Vagina (tissue), 2 donors: ENCODE measurements around the gene SEBOX. TPM values are rescaled to one million over a fixed set of nuclear protein-coding genes. Genes with fewer than 3 reads are reported as not detected.

Source experiments
- DNase-seq, 2 donors: peaks; one replicate each; pipeline ENCODE4 v3.0.0-alpha.2; 2017; ENCODE audit errors: extremely low spot score in 2 of 2
- H3K27ac ChIP-seq: fragments of 200-600 bp; sonication (generic); one replicate; pipeline ENCODE4 v1.5.1; 2019
- H3K27me3 ChIP-seq: fragments of 200-600 bp; sonication (generic); one replicate; pipeline ENCODE4 v1.5.1; 2019
- H3K36me3 ChIP-seq, 2 donors: fragments of 200-600 bp; sonication (generic); one replicate each; pipeline ENCODE4 v1.5.1; 2017 to 2019
- H3K4me1 ChIP-seq: fragments of 200-600 bp; sonication (generic); one replicate; pipeline ENCODE4 v1.5.1; 2019
- H3K4me3 ChIP-seq, 2 donors: fragments of 200-600 bp; sonication (generic); 1 replicate in 1 of 2; 2 replicates in 1 of 2; pipeline ENCODE4 v1.5.1; 2016 to 2019
- H3K9me3 ChIP-seq: fragments of 200-600 bp; sonication (generic); one replicate; pipeline ENCODE4 v1.5.1; 2019
- POLR2A ChIP-seq, 2 donors: fragments of 450-650 bp; IDR thresholded peaks; one replicate each; pipeline ENCODE4 v1.6.1; 2017; ENCODE audit warnings: antibody characterized with exemption in 2 of 2, mild to moderate bottlenecking in 2 of 2, moderate library complexity in 2 of 2
- POLR2AphosphoS5 ChIP-seq, 2 donors: sonication (generic); formaldehyde crosslinking; IDR thresholded peaks; one replicate each; pipeline ENCODE4 v1.9.0; 2017; ENCODE audit warnings: antibody characterized with exemption in 2 of 2, mild to moderate bottlenecking in 2 of 2, low read depth in 1 of 2; ENCODE audit not compliant: insufficient read depth in 1 of 2
- intact Hi-C: fragments of 100-400 bp; cut with DNase I; formaldehyde crosslinking; loops from one replicate; pipeline ENCODE4 v1.15.1; 2023
- total RNA-seq: library from RNA; depleted of rRNA; stranded (reverse); fragments of >200 nt; gene quantifications from one replicate; pipeline ENCODE4 v1.2.3, GENCODE V29; 2016
- TF ChIP-seq, protein P1 (sequence below), 3 experiments: fragments of 450-650 bp in 2 of 3; fragments of 200-600 bp in 1 of 3; sonication (generic) in 1 of 3; IDR thresholded peaks; one replicate each; pipeline ENCODE4 v1.5.1; 2017 to 2019; ENCODE audit warnings: antibody characterized with exemption in 3 of 3, mild to moderate bottlenecking in 2 of 3, moderate library complexity in 2 of 3

Gene SEBOX
- total RNA-seq, 1 donor from 2014 or later = not detected

DNA sequence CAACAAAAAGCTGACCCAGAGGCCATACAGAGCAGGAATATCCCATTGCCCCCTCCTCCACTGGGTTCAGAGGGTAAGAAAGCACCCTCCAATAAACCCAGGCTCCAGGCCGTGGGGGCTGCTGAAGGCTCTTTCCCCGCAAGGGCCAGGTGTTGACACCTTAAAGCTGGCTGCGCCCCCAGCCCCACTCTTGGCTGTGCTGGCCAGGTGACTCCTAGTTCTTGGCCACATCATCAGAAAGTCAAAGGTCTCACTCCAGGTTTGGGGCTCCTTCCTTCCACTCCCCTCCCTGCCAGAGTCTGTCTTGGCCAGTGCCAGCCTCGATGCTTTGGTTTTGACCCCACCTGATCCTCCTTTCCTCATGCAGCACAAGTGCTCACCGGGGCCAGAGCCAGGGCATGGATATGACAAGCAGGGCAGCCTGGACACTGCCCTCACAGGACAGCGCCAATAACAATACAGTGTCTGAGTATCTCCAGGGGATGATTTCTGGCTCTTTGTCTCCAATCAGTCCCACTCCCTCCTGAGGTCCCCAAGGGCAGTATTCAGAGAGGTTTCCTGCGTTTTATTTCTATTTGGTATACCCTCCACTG lies 32.8 kb upstream of the SEBOX start:
- no peak overlapping the region for H3K27ac ChIP-seq
- intact Hi-C loops = no loop called here
- no peaks in the 10 kb centered on the region for H3K27me3 ChIP-seq
- no peak overlapping the region for H3K4me3 ChIP-seq
- no peaks in the 10 kb centered on the region for H3K36me3 ChIP-seq
- H3K9me3 ChIP-seq = no peaks in the 10 kb centered on the region
- no peak for DNase-seq
- no peaks in the 10 kb centered on the region for H3K4me1 ChIP-seq
- TF ChIP-seq POLR2AphosphoS5 (IDR thresholded peaks at IDR 0.05; ENCODE audit: insufficient read depth in 1 of 2, low read depth in 1 of 2) = no peak
- TF ChIP-seq POLR2A (IDR thresholded peaks at IDR 0.05) = no peak
- TF ChIP-seq, protein P1, sequence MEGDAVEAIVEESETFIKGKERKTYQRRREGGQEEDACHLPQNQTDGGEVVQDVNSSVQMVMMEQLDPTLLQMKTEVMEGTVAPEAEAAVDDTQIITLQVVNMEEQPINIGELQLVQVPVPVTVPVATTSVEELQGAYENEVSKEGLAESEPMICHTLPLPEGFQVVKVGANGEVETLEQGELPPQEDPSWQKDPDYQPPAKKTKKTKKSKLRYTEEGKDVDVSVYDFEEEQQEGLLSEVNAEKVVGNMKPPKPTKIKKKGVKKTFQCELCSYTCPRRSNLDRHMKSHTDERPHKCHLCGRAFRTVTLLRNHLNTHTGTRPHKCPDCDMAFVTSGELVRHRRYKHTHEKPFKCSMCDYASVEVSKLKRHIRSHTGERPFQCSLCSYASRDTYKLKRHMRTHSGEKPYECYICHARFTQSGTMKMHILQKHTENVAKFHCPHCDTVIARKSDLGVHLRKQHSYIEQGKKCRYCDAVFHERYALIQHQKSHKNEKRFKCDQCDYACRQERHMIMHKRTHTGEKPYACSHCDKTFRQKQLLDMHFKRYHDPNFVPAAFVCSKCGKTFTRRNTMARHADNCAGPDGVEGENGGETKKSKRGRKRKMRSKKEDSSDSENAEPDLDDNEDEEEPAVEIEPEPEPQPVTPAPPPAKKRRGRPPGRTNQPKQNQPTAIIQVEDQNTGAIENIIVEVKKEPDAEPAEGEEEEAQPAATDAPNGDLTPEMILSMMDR (IDR thresholded peaks at IDR 0.05) = no peak

GRCh38 chr17:28397275-28397674 lies 32.3 kb upstream of the SEBOX start:
- no peak for DNase-seq
- no peaks in the 10 kb centered on the region for H3K4me1 ChIP-seq
- H3K9me3 ChIP-seq = no peaks in the 10 kb centered on the region
- H3K27me3 ChIP-seq = no peaks in the 10 kb centered on the region
- no peak overlapping the region for H3K4me3 ChIP-seq
- no peak overlapping the region for H3K27ac ChIP-seq
- peaks cover 0 to 2% of the 10 kb centered on the region in 2 donors for H3K36me3 ChIP-seq
- intact Hi-C loops = no loop called here
- TF ChIP-seq POLR2AphosphoS5 (IDR thresholded peaks at IDR 0.05; ENCODE audit: insufficient read depth in 1 of 2, low read depth in 1 of 2) = no peak
- TF ChIP-seq, protein P1 (IDR thresholded peaks at IDR 0.05) = no peak
- no peak for TF ChIP-seq POLR2A (IDR thresholded peaks at IDR 0.05)

GRCh38 chr17:28396635-28397239 lies 31.7 kb upstream of the SEBOX start:
- Histone ChIP-seq H3K36me3 (peaks cover 0 to 7% of the 10 kb centered on the region in 2 donors), H3K9me3 (no peaks in the 10 kb centered on the region), H3K4me1 (no peaks in the 10 kb centered on the region), H3K27me3 (no peaks in the 10 kb centered on the region), H3K27ac (no peak overlapping the region), H3K4me3 (no peak overlapping the region)
- no peak for TF ChIP-seq POLR2AphosphoS5 (IDR thresholded peaks at IDR 0.05; ENCODE audit: insufficient read depth in 1 of 2, low read depth in 1 of 2)
- TF ChIP-seq, protein P1 (IDR thresholded peaks at IDR 0.05) = no peak
- TF ChIP-seq POLR2A (IDR thresholded peaks at IDR 0.05) = no peak
- DNase-seq = no peak
- intact Hi-C loops = no loop called here

DNA sequence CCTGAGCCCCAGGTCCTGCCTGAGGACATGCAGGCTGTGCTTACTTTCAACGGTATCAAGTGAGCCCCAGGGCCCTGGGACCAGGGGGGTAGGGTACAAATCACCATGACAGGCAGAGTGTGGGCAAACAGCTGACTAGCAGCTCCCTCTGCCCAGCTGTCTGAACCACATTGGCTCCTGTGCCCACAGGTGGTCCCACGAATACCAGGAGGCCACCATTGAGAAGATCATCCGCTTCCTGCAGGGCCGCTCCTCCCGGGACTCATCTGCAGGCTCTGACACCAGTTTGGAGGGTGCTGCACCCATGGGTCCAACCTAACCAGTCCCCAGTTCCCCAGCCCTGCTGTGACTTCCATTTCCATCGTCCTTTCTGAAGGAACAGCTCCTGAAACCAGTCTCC lies 31.0 kb upstream of the SEBOX start:
- Histone ChIP-seq H3K27ac (no peak overlapping the region), H3K9me3 (no peaks in the 10 kb centered on the region), H3K4me3 (no peak overlapping the region), H3K4me1 (no peaks in the 10 kb centered on the region), H3K36me3 (peaks cover 0 to 12% of the 10 kb centered on the region in 2 donors), H3K27me3 (no peaks in the 10 kb centered on the region)
- intact Hi-C loops = no loop called here
- TF ChIP-seq POLR2A (IDR thresholded peaks at IDR 0.05) (no peak), POLR2AphosphoS5 (IDR thresholded peaks at IDR 0.05; ENCODE audit: insufficient read depth in 1 of 2, low read depth in 1 of 2) (no peak)
- TF ChIP-seq, protein P1 (IDR thresholded peaks at IDR 0.05) = no peak
- DNase-seq = no peak

DNA sequence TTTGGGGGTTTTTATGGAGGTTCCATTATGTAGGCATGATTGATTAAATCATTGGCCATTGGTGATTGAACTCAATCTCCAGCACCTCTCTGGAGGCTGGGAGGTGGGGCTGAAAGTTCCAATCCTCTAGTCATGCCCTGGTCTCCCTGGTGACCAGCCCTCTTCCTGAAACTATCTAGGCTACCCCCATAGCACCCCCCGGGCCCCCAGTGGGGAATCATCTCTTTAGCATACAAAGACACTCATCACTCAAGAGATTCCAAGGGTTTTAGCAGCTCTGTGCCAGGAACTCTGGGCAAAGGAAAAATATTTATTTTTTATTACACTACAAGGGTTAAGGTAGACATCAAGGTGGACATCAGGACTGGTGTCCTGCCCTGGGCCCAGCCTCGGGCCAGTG lies 30.4 kb upstream of the SEBOX start:
- Histone ChIP-seq H3K36me3 (peaks cover 0 to 18% of the 10 kb centered on the region in 2 donors), H3K27ac (no peak overlapping the region), H3K27me3 (no peaks in the 10 kb centered on the region), H3K4me1 (no peaks in the 10 kb centered on the region), H3K4me3 (no peak overlapping the region), H3K9me3 (no peaks in the 10 kb centered on the region)
- TF ChIP-seq POLR2A (IDR thresholded peaks at IDR 0.05) (no peak), POLR2AphosphoS5 (IDR thresholded peaks at IDR 0.05; ENCODE audit: insufficient read depth in 1 of 2, low read depth in 1 of 2) (no peak)
- TF ChIP-seq, protein P1 (IDR thresholded peaks at IDR 0.05) = no peak
- intact Hi-C loops = no loop called here
- no peak for DNase-seq
